HL-60 (cell line): ENCODE results near the gene UBASH3A.

Experiments
- GABPA ChIP-seq: IDR thresholded peaks from 2 replicates; pipeline ENCODE4 v1.6.1; 2012; ENCODE audit warnings: low read depth
- POLR2AphosphoS5 ChIP-seq: IDR thresholded peaks from 2 replicates; pipeline ENCODE4 v1.6.1; 2012; ENCODE audit warnings: low read depth
- TF ChIP-seq, protein P1 (sequence below): IDR thresholded peaks from one replicate; pipeline ENCODE4 v1.5.1; 2011; ENCODE audit warnings: low read length, control low read depth, inconsistent platforms; ENCODE audit not compliant: insufficient read depth
- TF ChIP-seq, protein P2 (sequence below): IDR thresholded peaks from 2 replicates; pipeline ENCODE4 v1.6.1; 2012; ENCODE audit warnings: low read depth; ENCODE audit not compliant: insufficient replicate concordance

DNA sequence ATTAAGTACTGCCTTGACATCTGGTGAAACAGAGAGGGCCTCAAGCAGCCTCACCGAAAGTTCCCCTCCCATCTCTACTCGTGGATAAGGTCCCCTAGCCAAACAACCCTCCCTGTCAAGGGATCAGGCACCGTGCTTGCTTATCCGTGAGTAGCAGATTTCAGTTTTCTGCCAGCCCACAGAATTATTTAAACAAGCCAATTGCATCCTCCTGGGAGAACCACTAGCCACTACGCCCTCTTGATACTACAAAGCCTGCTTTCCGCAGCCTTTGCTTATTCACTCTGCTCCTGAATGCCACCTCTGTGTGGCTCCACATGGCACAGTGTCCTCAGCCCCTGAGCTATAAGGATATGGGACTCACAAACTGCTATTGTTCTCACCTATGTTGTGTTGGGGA is 47.1 kb upstream of the UBASH3A start:
- TF ChIP-seq, protein P1, sequence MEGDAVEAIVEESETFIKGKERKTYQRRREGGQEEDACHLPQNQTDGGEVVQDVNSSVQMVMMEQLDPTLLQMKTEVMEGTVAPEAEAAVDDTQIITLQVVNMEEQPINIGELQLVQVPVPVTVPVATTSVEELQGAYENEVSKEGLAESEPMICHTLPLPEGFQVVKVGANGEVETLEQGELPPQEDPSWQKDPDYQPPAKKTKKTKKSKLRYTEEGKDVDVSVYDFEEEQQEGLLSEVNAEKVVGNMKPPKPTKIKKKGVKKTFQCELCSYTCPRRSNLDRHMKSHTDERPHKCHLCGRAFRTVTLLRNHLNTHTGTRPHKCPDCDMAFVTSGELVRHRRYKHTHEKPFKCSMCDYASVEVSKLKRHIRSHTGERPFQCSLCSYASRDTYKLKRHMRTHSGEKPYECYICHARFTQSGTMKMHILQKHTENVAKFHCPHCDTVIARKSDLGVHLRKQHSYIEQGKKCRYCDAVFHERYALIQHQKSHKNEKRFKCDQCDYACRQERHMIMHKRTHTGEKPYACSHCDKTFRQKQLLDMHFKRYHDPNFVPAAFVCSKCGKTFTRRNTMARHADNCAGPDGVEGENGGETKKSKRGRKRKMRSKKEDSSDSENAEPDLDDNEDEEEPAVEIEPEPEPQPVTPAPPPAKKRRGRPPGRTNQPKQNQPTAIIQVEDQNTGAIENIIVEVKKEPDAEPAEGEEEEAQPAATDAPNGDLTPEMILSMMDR: no peak
- TF ChIP-seq, protein P2, sequence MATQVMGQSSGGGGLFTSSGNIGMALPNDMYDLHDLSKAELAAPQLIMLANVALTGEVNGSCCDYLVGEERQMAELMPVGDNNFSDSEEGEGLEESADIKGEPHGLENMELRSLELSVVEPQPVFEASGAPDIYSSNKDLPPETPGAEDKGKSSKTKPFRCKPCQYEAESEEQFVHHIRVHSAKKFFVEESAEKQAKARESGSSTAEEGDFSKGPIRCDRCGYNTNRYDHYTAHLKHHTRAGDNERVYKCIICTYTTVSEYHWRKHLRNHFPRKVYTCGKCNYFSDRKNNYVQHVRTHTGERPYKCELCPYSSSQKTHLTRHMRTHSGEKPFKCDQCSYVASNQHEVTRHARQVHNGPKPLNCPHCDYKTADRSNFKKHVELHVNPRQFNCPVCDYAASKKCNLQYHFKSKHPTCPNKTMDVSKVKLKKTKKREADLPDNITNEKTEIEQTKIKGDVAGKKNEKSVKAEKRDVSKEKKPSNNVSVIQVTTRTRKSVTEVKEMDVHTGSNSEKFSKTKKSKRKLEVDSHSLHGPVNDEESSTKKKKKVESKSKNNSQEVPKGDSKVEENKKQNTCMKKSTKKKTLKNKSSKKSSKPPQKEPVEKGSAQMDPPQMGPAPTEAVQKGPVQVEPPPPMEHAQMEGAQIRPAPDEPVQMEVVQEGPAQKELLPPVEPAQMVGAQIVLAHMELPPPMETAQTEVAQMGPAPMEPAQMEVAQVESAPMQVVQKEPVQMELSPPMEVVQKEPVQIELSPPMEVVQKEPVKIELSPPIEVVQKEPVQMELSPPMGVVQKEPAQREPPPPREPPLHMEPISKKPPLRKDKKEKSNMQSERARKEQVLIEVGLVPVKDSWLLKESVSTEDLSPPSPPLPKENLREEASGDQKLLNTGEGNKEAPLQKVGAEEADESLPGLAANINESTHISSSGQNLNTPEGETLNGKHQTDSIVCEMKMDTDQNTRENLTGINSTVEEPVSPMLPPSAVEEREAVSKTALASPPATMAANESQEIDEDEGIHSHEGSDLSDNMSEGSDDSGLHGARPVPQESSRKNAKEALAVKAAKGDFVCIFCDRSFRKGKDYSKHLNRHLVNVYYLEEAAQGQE: no peak
- no peak for TF ChIP-seq POLR2AphosphoS5
- no peak for TF ChIP-seq GABPA
